Measurements from ENCODE around the gene ZNF532.
"Not testable (repeated sequence)": the region's sequence is repeated elsewhere in the genome, so short reads cannot be mapped to it uniquely, and the experiment has no call there.

ZNF532 gene

GRCh38 chr18:58905777-58906428, 41.2 kb downstream of the ZNF532 start:
- no peak for DNase-seq

DNA sequence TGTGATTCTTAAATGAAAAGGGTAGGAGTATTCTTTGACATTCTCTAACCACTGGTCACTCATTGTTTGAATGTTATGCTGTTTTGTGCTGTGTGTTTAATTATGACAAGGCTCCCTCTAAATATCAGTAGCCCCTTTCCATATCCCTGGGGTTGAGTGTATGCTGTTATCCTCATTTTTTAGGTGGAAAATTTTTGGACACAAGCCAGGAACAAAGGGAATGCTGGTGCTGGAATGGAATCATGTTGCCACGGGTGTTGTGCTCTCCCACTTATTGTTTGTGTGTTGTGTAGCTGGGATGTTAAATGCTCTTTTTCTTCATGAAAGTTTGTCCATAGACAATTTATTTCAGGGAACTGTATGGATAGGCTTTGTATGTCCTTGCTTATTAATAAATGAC, 43.3 kb downstream of the ZNF532 start:
- DNase-seq = no peak

GRCh38 chr18:58909521-58909920, 44.8 kb downstream of the ZNF532 start:
- no peak for DNase-seq

GRCh38 chr18:58911241-58911640, 46.6 kb downstream of the ZNF532 start:
- no peak for DNase-seq

DNA sequence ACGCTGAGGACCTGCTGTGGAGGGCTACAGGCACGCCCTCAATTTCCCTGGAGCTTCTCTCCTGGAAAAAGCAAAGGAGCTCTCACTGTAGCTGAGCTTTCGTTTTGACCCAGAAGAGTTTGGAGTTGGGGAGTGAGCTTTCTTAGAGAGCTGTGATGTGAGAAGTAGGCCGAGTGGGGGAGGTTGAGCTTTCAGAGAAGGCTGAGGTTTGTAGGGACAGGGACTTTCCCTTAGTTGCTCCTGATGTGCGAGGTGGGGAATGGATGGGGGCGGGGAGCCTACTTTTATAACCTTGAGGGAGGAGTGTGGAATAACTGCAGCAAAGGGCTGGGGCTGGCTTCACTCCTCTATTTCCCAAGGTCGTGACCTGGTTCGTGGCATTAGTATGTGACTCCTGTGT, 47.1 kb downstream of the ZNF532 start:
- DNase-seq = no peak

DNA sequence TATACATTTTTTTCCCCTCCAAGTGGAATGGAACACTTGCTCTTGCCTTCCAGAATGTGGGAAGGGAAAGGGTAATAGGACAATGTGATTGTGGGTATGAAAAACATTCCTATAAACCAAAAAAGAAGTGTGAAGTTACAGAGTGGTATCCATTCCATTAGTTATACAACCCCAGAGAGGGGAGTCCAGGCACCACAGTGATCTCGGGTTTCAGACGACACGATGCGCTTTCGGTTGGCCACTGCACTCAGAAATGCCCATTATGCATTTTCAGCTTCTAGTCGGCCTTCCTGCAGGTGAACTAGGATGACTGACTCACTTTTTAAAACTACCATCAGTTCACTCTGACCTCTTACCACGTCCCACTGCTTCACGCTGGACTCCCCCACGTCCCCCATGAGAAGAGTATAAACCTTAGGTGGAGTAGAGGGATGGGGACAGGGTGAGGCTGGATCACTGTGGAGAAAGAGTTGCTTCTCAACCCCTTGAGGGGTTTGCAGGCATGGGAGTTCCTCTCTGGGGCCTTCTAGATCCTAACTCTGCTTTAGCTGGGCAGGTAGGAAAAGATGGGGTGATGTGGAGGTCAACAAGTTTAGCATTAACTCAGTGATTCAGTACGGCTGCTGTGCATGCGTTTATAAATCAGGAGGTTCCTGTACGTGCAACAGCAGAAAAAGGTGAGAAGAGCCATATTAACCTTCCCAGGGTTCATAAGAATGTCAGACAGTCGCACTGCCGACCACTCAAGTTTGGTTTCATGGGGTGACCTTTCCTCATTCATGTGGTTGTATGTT, 50.5 kb downstream of the ZNF532 start:
- DNase-seq = no peak

DNA sequence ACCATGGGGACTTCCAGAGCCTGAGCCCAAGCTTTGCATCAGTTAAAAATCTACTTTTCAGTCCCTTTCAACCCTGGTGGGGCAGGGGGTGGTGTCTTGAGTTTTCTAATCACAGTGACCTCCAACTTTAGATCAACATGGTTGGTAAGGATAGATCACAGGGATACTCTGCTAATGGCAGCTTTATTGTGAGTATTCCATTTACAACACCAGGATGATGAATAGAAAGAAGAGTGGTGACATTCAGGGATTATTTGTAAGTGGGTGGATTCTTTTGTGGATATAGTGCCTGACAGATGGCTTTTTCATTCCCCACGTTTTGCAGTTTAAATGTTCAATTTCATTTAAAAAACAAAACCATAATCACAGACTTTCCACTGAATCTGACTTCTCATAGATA, 51.3 kb downstream of the ZNF532 start:
- DNase-seq = no peak

DNA sequence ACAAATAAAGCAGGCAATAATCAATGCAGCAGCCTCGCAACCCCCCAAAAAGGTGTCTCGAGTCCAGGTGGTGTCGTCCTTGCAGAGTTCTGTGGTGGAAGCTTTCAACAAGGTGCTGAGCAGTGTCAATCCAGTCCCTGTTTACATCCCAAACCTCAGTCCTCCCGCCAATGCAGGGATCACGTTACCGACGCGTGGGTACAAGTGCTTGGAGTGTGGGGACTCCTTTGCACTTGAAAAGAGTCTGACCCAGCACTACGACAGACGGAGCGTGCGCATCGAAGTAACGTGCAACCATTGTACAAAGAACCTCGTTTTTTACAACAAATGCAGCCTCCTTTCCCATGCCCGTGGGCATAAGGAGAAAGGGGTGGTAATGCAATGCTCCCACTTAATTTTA, 55.3 kb downstream of the ZNF532 start:
- not testable (repeated sequence) for DNase-seq

GRCh38 chr18:58922995-58923394, 58.3 kb downstream of the ZNF532 start:
- DNase-seq = no peak

DNA sequence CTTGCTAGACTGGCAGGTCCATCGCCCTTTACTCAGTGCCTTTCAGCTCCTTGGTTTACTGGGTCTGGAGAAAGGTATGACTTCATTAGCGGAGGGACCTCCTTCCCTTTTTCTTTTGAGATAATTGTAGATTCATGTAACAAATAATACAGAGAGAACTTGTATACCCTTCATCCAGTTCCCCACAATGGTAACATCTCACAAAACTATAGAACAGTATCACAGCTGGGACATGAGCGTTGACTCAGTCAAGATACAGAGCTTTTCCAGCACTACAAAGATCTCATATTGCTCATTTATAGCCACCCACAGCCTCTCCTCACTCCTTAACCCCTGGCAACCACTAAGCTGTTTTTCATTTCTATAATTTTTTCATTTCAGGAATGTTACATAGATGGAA, 59.8 kb downstream of the ZNF532 start:
- no peak for DNase-seq

DNA sequence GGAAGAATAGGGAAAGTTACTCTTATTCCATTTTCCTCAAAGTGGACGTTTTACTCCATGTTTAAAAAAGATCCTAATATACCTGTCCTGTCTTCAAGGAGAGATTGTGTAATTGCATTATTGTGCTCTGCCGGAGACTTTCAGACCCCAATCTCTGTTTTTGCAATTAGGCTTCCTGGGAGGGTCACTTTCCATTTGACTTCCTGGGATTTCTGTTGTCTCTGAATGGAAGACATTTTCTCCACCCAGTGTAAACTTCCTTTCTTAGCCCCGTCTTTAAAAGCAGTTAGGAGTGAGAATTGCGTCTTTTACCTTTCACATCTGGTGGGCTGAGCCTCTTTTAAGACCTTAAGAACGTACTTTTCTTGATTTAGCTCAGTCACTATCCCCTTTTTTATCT, 63.0 kb downstream of the ZNF532 start:
- no peak for DNase-seq

DNA sequence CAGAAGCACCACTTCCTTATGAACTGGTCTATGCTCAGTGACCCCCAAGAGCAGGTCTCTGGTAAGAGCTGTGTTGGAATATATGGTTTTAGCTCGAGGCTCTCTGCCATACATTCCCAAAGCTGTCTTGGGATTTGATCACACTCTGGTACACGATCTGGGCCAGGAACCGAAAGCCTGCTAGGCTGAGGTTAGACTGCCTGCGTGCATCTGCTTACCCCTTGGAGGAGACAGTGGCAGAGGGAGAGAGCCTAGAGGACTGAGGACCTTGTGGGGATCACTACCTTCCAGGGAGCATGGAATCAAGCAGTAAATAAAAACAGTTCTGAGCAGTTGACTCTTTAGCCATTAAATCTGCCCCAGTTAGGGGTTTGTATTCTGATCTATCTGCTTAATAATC, 63.7 kb downstream of the ZNF532 start:
- DNase-seq = no peak

GRCh38 chr18:58929206-58929605, 64.5 kb downstream of the ZNF532 start:
- no peak for DNase-seq

DNA sequence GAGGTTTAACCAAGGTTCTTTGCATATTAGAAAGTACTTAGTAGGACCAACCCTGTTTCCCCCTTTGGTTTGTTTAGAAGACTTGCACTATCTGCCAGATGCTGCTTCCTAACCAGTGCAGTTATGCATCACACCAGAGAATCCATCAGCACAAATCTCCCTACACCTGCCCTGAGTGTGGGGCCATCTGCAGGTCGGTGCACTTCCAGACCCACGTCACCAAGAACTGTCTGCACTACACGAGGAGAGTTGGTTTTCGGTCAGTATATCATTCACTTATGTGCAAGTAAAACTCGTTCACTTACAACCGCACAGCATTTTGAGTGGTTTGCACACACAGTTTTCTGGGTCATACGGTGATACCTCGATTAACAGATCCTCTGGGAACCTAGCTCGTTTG, 69.7 kb downstream of the ZNF532 start:
- DNase-seq = no peak

GRCh38 chr18:58934933-58935577, 70.4 kb downstream of the ZNF532 start:
- DNase-seq = no peak

DNA sequence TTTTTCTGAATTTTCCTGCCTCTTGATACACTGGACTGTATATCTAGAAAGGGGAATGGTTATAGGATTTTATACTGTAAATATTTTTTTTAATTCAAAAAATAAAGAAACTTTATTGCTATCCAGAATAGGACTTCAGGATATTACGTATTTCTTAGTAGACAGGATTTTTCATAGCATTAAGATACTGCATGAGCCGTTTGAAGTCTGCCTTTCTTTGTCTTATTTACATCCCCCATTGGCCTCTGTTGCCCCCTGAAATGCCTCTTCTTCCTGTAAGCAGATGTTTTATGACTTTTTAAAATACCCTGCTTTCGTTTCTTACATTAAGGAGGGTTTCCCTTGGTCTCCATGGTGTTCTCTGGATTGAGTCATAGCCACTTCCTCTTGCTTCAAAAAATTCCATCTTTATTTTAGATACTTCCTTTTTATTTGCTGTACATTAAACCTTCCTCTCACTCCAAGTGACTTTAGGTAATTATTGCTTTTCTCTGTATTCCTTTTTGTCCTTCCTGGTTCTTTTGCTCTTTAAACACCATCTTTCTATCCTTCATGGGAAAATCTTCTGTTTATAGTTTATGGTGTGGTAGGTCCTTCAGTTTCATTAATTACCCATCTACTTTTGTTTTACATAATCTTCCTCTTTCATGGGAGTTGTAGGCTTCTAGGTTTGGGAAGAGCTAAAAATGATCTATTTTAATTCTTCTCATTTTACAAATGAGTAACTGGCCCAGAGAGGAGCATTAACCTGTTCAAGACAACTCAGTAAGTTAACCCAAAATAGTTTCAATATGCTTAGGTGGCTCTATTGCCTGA, 72.6 kb downstream of the ZNF532 start:
- DNase-seq = no peak

GRCh38 chr18:58937887-58938267, 73.2 kb downstream of the ZNF532 start:
- DNase-seq = no peak

DNA sequence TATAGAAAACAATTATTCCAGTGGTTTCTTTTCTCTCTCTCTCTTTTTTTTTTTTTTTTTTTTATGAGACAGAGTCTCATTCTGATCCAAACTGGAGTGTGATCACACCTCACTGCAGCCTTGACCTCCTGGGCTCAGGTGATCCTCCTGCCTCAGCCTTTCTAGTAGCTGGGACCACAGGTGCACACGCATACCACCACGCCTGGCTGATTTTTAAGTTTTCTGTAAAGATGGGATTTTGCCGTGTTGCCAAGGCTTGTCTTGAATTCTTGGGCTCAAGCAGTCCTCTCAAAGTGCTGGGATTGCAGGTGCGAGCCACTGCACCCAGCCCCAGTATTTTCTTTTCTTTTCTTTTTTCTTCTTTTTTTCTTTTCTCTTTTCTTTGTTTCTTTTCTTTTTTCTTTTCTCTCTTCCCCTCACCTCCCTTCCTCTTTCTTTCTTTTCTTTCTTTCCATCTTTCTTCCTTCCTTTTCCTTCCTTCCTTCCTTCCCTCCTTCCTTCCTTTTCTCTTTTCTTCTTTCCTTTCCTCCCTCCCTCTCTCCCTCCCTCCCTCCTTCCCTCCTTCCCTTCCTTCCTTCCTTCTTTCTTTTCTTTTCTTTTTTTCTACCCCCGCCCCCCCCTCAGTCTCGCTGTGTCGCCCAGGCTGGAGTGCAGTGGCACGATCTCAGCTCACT, 76.9 kb downstream of the ZNF532 start:
- no peak for DNase-seq

GRCh38 chr18:58943896-58944295, 79.2 kb downstream of the ZNF532 start:
- no peak for DNase-seq

DNA sequence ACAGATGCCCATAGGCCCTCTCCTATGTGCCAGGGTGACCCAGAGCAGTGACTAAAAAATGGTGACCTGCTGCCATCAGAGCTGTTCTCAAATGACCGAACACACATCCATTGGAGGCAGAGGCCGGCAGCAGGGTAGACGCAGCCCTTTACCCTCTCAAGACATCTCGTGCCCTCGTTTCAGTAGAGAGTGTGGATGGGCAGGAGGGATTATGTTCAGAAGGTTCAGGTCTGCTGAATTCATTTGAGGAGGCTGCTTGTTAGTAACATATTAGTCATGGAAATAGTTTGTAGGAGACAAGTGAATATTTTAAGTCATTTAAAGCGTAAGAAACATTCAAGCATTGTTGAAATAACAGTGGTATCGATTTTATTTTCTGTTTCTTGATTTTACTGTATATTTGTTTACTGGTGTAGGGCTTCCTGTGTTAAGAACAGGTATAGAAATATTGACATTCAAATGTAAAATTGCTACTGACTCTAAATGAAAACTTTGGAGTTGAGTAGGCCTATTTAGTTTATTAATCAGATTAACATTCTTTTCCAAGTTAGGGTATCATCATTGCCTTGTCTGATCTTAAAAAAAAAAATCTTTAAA, 82.6 kb downstream of the ZNF532 start:
- no peak for DNase-seq

- DNase-seq = no peak
These were observed 84.4 kb downstream of the ZNF532 start for GRCh38 chr18:58949031-58949430.

DNA sequence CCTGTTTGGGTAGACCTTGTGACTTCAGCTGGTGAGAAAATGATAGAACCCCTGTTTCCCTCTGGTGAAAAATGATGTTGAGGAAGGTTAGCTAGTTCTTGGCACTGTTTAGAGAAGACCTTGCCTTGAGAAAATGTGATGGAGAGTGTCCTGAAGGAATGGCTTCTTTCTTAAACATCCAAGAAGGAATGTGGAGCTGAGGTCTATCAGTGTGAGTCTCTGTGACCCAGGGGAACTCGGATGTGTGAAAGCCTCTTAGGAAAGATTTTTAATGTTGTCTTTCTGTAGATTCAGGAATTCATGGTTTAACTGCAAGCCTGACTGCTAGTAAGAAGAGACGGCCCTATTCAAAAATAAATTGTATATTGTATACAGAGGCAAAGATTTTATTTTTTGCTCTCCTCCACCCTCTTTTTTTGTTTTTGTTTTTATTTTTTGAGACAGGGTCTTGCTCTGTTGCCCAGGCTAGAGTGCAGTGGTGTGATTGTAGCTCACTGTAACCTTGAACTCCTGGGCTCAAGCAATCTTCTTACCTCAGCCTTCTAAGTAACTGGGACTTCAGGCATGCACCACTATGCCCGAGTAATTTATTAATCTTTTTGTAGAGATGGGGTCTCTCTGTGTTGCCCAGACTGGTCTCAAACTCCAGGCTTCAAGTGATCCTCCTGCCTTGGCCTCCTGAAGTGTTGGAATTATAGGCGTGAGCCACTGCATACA, 87.5 kb downstream of the ZNF532 start:
- DNase-seq = no peak

Data from activated CD4-positive, alpha-beta T cell treated with anti-CD3 and anti-CD28 coated beads for 1 hour (primary cell).